HEK293 (cell line): ENCODE results near the gene THRAP3.

Experiments
- CTCF ChIA-PET: fragments of 350-600 bp; formaldehyde crosslinking; extraction: SDS; loops from one replicate; lab custom pipeline; 2021; ENCODE audit warnings: antibody characterized with exemption; lab: Yijun Ruan, JAX
- POLR2A ChIA-PET: fragments of 300-600 bp; formaldehyde crosslinking; extraction: SDS; loops from one replicate; lab custom pipeline; 2020; ENCODE audit warnings: antibody characterized with exemption, inconsistent platforms; lab: Yijun Ruan, JAX
- H3K27ac ChIP-seq: fragments of 200-500 bp; sonication (Bioruptor generic); 2 replicates; pipeline ENCODE4 v1.5.1; 2014; ENCODE audit warnings: low read depth, low read length, control low read depth, inconsistent platforms; ENCODE audit errors: extremely low read depth
- H3K36me3 ChIP-seq, 2 experiments: fragments of 200-500 bp in 1 of 2; sonication (Bioruptor generic) in 1 of 2; 1 replicate in 1 of 2; 2 replicates in 1 of 2; pipeline ENCODE4 v1.5.1; 2014 to 2017; ENCODE audit warnings: inconsistent platforms in 2 of 2, low read length in 2 of 2; ENCODE audit not compliant: control insufficient read depth in 2 of 2, insufficient read depth in 1 of 2
- H3K4me1 ChIP-seq: fragments of 200-500 bp; sonication (Bioruptor generic); 2 replicates; pipeline ENCODE4 v1.5.1; 2014; ENCODE audit warnings: mild to moderate bottlenecking, low read length, inconsistent platforms; ENCODE audit not compliant: control insufficient read depth, insufficient read depth
- H3K4me3 ChIP-seq: 2 replicates; pipeline ENCODE4 v1.5.1; 2011; ENCODE audit warnings: low read depth, mild to moderate bottlenecking, control low read depth, low read length, moderate library complexity
- H3K9me3 ChIP-seq: fragments of 200-500 bp; sonication (Bioruptor generic); 2 replicates; pipeline ENCODE4 v1.5.1; 2014; ENCODE audit warnings: low read depth, low read length, inconsistent platforms; ENCODE audit not compliant: control insufficient read depth, insufficient read depth
- BCL11A ChIP-seq: fragments of 450-650 bp; formaldehyde crosslinking; IDR thresholded peaks from 2 replicates; pipeline ENCODE4 v1.5.1; 2016; ENCODE audit warnings: low read depth, missing biosample characterization, missing genetic modification characterization
- GLIS1 ChIP-seq: fragments of 450-650 bp; formaldehyde crosslinking; IDR thresholded peaks from 2 replicates; pipeline ENCODE4 v1.5.1; 2016; ENCODE audit warnings: missing biosample characterization, missing genetic modification characterization
- MYNN ChIP-seq: fragments of 450-650 bp; formaldehyde crosslinking; IDR thresholded peaks from 2 replicates; pipeline ENCODE4 v1.5.1; 2016; ENCODE audit warnings: missing biosample characterization, missing genetic modification characterization, borderline replicate concordance
- MZF1 ChIP-seq: fragments of 450-650 bp; formaldehyde crosslinking; IDR thresholded peaks from 2 replicates; pipeline ENCODE4 v1.5.1; 2017; ENCODE audit warnings: missing biosample characterization, missing genetic modification characterization, borderline replicate concordance
- SCRT2 ChIP-seq: fragments of 450-650 bp; formaldehyde crosslinking; IDR thresholded peaks from 2 replicates; pipeline ENCODE4 v1.5.1; 2016; ENCODE audit warnings: missing biosample characterization, missing genetic modification characterization
- SP3 ChIP-seq: fragments of 450-650 bp; formaldehyde crosslinking; IDR thresholded peaks from 2 replicates; pipeline ENCODE4 v1.5.1; 2016; ENCODE audit warnings: missing biosample characterization, missing genetic modification characterization
- ZEB2 ChIP-seq: fragments of 450-650 bp; formaldehyde crosslinking; IDR thresholded peaks from 2 replicates; pipeline ENCODE4 v1.5.1; 2016; ENCODE audit warnings: missing biosample characterization, missing genetic modification characterization
- ZFP41 ChIP-seq: fragments of 450-650 bp; formaldehyde crosslinking; IDR thresholded peaks from 2 replicates; pipeline ENCODE4 v1.5.1; 2016; ENCODE audit warnings: missing biosample characterization, missing genetic modification characterization, borderline replicate concordance
- ZFP69B ChIP-seq: fragments of 450-650 bp; formaldehyde crosslinking; IDR thresholded peaks from 2 replicates; pipeline ENCODE4 v1.5.1; 2016; ENCODE audit warnings: missing biosample characterization, missing genetic modification characterization
- ZNF121 ChIP-seq: fragments of 450-650 bp; formaldehyde crosslinking; IDR thresholded peaks from 2 replicates; pipeline ENCODE4 v1.5.1; 2016; ENCODE audit warnings: missing biosample characterization, missing genetic modification characterization
- ZNF174 ChIP-seq: fragments of 450-650 bp; formaldehyde crosslinking; IDR thresholded peaks from 2 replicates; pipeline ENCODE4 v1.5.0; 2017; ENCODE audit warnings: missing biosample characterization, mild to moderate bottlenecking, missing genetic modification characterization
- ZNF19 ChIP-seq: fragments of 450-650 bp; formaldehyde crosslinking; IDR thresholded peaks from 2 replicates; pipeline ENCODE4; 2016; ENCODE audit warnings: missing biosample characterization, missing genetic modification characterization, low read depth
- ZNF391 ChIP-seq: fragments of 450-650 bp; formaldehyde crosslinking; IDR thresholded peaks from 2 replicates; pipeline ENCODE4 v1.5.1; 2016; ENCODE audit warnings: low read depth, missing biosample characterization, missing genetic modification characterization, borderline replicate concordance
- ZNF394 ChIP-seq: fragments of 450-650 bp; formaldehyde crosslinking; IDR thresholded peaks from 2 replicates; pipeline ENCODE4 v1.5.1; 2016; ENCODE audit warnings: missing biosample characterization, missing genetic modification characterization, mild to moderate bottlenecking, moderate library complexity, borderline replicate concordance
- ZNF404 ChIP-seq: fragments of 450-650 bp; formaldehyde crosslinking; IDR thresholded peaks from 2 replicates; pipeline ENCODE4 v1.5.1; 2017; ENCODE audit warnings: missing biosample characterization, missing genetic modification characterization
- ZNF521 ChIP-seq: fragments of 450-650 bp; formaldehyde crosslinking; IDR thresholded peaks from 2 replicates; pipeline ENCODE4 v1.5.1; 2017; ENCODE audit warnings: missing biosample characterization, mild to moderate bottlenecking, missing genetic modification characterization
- ZNF791 ChIP-seq: fragments of 450-650 bp; formaldehyde crosslinking; IDR thresholded peaks from 2 replicates; pipeline ENCODE4 v1.5.1; 2016; ENCODE audit warnings: missing biosample characterization, missing genetic modification characterization
- TF ChIP-seq, protein P1 (sequence below): fragments of 450-650 bp; formaldehyde crosslinking; IDR thresholded peaks from 2 replicates; pipeline ENCODE4 v1.5.1; 2017; ENCODE audit warnings: missing biosample characterization, missing genetic modification characterization
- TF ChIP-seq, protein P2 (sequence below): fragments of 450-650 bp; formaldehyde crosslinking; IDR thresholded peaks from 2 replicates; pipeline ENCODE4 v1.5.1; 2016; ENCODE audit warnings: missing biosample characterization, missing genetic modification characterization

Gene THRAP3

DNA sequence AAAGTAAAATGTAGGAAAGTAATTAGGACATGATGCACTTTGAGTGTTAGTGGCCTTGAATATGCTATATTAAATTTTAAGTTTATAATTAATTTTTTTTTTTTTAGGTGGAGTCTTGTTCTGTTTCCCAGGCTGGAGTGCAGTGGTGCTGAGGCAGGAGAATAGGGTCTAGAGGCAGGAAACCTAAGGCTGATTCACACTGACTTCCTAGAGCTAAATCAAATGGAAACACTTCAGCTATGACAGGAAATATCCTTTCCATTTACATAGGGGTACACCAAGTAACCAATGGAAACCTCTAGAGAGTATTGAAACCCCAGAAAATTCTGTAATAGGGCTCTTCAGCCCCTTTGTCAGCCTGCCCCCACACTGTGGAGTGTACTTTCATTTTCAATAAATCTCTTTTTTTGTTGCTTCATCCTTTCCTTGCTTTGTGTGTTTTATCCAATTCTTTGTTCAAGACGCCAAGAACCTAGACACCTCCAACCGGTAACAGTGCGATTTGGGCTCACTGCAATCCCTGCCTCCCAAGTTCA lies 17.9 kb upstream of the THRAP3 start (continued):
- TF ChIP-seq, protein P1, sequence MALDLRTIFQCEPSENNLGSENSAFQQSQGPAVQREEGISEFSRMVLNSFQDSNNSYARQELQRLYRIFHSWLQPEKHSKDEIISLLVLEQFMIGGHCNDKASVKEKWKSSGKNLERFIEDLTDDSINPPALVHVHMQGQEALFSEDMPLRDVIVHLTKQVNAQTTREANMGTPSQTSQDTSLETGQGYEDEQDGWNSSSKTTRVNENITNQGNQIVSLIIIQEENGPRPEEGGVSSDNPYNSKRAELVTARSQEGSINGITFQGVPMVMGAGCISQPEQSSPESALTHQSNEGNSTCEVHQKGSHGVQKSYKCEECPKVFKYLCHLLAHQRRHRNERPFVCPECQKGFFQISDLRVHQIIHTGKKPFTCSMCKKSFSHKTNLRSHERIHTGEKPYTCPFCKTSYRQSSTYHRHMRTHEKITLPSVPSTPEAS (tag by site-specific recombination) = no peak
- TF ChIP-seq BCL11A (tag by site-specific recombination) (no peak), SP3 (no peak), MZF1 (no peak)

DNA sequence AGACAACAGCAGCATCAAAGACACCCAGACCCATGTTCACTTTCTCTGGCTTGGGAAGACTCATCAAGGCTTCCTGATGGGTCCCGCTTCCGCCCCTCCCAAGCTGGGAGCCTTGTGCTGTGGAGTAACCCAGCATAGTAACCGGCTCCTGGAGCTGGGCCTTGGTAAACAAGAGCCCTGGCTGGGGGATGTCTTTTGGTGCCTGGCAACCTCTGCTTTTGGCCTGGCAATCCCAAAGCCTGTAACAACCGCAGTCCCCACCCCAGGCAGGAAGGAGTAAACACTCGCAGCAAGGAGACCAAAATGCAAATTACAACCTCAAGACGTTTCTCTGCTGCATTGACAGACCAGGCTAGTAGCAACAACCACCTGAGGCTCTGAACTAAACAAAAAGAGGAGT lies 16.9 kb upstream of the THRAP3 start:
- CTCF ChIA-PET = interaction anchor here (1.7 kb wide), 1 partner anchor 78 kb away, joined by 7 read pairs; no protein-coding TSS in a partner anchor
- no peaks in the 10 kb centered on the region for H3K4me1 ChIP-seq
- no peaks in the 10 kb centered on the region for H3K9me3 ChIP-seq
- no peaks in the 10 kb centered on the region for H3K36me3 ChIP-seq
- POLR2A ChIA-PET = no interaction called here
- no peak overlapping the region for H3K4me3 ChIP-seq
- H3K27ac ChIP-seq = no peak overlapping the region
- TF ChIP-seq GLIS1 (tag by site-specific recombination) = no peak
- TF ChIP-seq MYNN (tag by site-specific recombination) = no peak
- no peak for TF ChIP-seq ZNF394 (tag by site-specific recombination)
- TF ChIP-seq ZEB2 (tag by site-specific recombination) = no peak
- no peak for TF ChIP-seq ZNF404 (tag by site-specific recombination)
- TF ChIP-seq ZNF791 = no peak
- TF ChIP-seq, protein P2, sequence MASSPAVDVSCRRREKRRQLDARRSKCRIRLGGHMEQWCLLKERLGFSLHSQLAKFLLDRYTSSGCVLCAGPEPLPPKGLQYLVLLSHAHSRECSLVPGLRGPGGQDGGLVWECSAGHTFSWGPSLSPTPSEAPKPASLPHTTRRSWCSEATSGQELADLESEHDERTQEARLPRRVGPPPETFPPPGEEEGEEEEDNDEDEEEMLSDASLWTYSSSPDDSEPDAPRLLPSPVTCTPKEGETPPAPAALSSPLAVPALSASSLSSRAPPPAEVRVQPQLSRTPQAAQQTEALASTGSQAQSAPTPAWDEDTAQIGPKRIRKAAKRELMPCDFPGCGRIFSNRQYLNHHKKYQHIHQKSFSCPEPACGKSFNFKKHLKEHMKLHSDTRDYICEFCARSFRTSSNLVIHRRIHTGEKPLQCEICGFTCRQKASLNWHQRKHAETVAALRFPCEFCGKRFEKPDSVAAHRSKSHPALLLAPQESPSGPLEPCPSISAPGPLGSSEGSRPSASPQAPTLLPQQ (tag by site-specific recombination) = peak; percentile 71
- TF ChIP-seq ZFP41 = no peak
- no peak for TF ChIP-seq ZNF391
- no peak for TF ChIP-seq ZNF521
- TF ChIP-seq ZFP69B (tag by site-specific recombination) = 0 out of 2 replicates have a peak, but pooled peaks have one; percentile 37
- peak; percentile 46; the same call in 1 of the 2 replicates for TF ChIP-seq SCRT2 (tag by site-specific recombination)
- TF ChIP-seq ZNF174 (tag by site-specific recombination) = no peak

DNA sequence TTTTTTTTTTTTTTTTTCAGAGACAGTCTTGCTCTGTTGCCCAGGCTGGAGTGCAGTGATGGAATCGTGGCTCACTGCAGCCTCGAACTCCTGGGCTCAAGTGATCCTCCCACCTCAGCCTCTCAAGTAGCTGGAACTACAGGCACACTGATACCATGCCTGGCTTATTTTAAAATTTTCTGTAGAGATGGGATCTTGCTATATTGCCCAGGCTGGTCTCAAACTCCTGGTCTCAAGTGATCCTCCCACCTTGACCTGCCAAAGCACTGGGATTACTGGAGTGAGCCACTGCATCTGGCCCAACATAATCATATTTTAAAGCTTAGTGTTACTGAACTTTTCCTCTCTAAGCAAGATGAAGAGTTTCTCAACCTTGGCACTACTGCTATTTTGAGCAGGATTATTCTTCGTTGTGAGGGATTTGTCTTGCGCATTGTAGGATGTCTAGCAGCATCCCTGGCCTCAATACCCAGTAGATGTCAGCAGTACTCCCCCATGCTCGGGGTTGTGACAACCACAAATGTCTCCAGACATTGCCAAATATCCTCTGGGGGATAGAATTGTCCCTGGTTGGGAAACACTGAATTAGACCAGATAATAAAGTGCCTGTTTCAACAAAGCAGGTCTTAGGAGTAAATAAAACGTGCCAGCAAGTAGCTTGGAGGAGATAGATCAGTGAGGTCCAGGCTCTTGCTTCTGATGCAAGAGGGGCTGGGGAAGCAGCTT lies 15.1 kb upstream of the THRAP3 start:
- TF ChIP-seq ZNF19 (no peak), ZNF121 (tag by site-specific recombination) (peak; percentile 90)

More for the DNA sequence above, 15.1 kb upstream of the THRAP3 start:
- no peaks in the 10 kb centered on the region for H3K4me1 ChIP-seq
- H3K9me3 ChIP-seq = no peaks in the 10 kb centered on the region
- POLR2A ChIA-PET = interaction anchor here (0.7 to 1.0 kb wide), 2 partner anchors 12 to 15 kb away, joined by 3 to 10 read pairs; partner anchors contain the start of gene THRAP3
- no peaks in the 10 kb centered on the region for H3K36me3 ChIP-seq
- no peak overlapping the region for H3K27ac ChIP-seq
- no peak overlapping the region for H3K4me3 ChIP-seq
- CTCF ChIA-PET = interaction anchor here (2.3 kb wide), 1 partner anchor 21 kb away, joined by 8 read pairs; no protein-coding TSS in a partner anchor
